Measurements from ENCODE around the gene USP9X. TPM values are rescaled to one million over a fixed set of nuclear protein-coding genes. Genes with fewer than 3 reads are reported as not detected.
A peak's percentile ranks its signal among the peaks of the same experiment; 100 is the strongest.

Gene USP9X
- total and polyA plus RNA-seq, 9 of the 15 experiments (the other 6 are each of a cell fraction or from before 2014, with no cell fraction given) = 10.9 to 47.8 (median 29.5) TPM

- ChIA-PET CTCF (ENCODE audit: low intra/inter-chr PET ratio) (no interaction called here), POLR2A (interaction anchor here (1.1 to 1.3 kb wide), 2 partner anchors 10 to 41 kb away, joined by 3 read pairs; no protein-coding TSS in a partner anchor)
- Histone ChIP-seq H3K9me3 (replicated peaks; ENCODE audit: control insufficient read depth, insufficient read depth, low read depth, low read length) (no peaks in the 10 kb centered on the region), H3K4me2 (ENCODE audit: insufficient read depth, low read length) (no peak overlapping the region), H2AFZ (ENCODE audit: low read depth, low read length) (peak overlapping the region; percentile 91; the same call in 1 of the 2 replicates), H4K20me1 (replicated peaks; ENCODE audit: control insufficient read depth, insufficient read depth, low read length) (no peaks in the 10 kb centered on the region), H3K4me1 (replicated peaks in 1 of 2; ENCODE audit: control insufficient read depth in 2 of 2, insufficient read depth in 2 of 2, low read length in 2 of 2) (peaks cover 0 to 6% of the 10 kb centered on the region in 2 experiments; a peak in 3 of 5 replicates), H3K4me3 (no peak overlapping the region), H3K36me3 (ENCODE audit: control insufficient read depth, insufficient read depth, low read length) (no peaks in the 10 kb centered on the region), H3K27me3 (ENCODE audit: control insufficient read depth in 2 of 2, insufficient read depth in 2 of 2, low read length in 2 of 2) (no peaks in the 10 kb centered on the region), H3K79me2 (ENCODE audit: control insufficient read depth, insufficient read depth, low read length) (no peaks in the 10 kb centered on the region), H3K9ac (ENCODE audit: insufficient read depth in 1 of 2, low read depth in 2 of 2, low read length in 2 of 2) (no peak overlapping the region), H3K27ac (ENCODE audit: extremely low read depth, low read depth, low read length) (no peak overlapping the region), H3K9me1 (ENCODE audit: control insufficient read depth, insufficient read depth, low read length) (no peaks in the 10 kb centered on the region)
- FAIRE-seq (no peak), ATAC-seq (no peak), DNase-seq (ENCODE audit: extremely low read depth in 1 of 4, low spot score in 3 of 4) (no peak)
- in situ Hi-C loops (cut with MboI) (no loop called here), intact Hi-C loops (cut with micrococcal nuclease) (no loop called here)
- WGBS (ENCODE audit: insufficient coverage, low coverage, missing lambda C conversion rate) = 45% methylated on average over 5 of the region's 6 CpGs
- peak; percentile 36; the same call in 1 of the 2 replicates for TF ChIP-seq CEBPB (tag; IDR thresholded peaks at IDR 0.05)
- TF ChIP-seq SMARCC2 (IDR thresholded peaks at IDR 0.05; ENCODE audit: low read depth) = no peak
- TF ChIP-seq HNRNPH1 (optimal IDR thresholded peaks at IDR 0.05; ENCODE audit: low read depth, low read length) = no peak
- 0 out of 2 replicates have a peak, but pooled peaks have one; percentile 46 for TF ChIP-seq EGR1 (conservative IDR thresholded peaks at IDR 0.05)
- TF ChIP-seq POLR2B (IDR thresholded peaks at IDR 0.05; ENCODE audit: low read depth, partially characterized antibody) = no peak
- no TSS peak for BruUV-seq (replicated peaks)
Measured at GRCh38 chrX:41043196-41043595, 42.0 kb upstream of the USP9X start.
